Endodermal cell (in vitro differentiated cells): ENCODE data around the gene NFATC1. TPM values are rescaled to one million over a fixed set of nuclear protein-coding genes. Genes with fewer than 3 reads are reported as not detected.

Experiments
- DNase-seq: peaks from one replicate; pipeline ENCODE4 v3.0.0-alpha.2; 2017
- H3K27ac ChIP-seq: 2 replicates; pipeline ENCODE4 v1.5.1; 2013; ENCODE audit warnings: mild to moderate bottlenecking, low read depth, low read length, moderate library complexity
- H3K27me3 ChIP-seq: 2 replicates; pipeline ENCODE4 v1.6.1; 2013; ENCODE audit warnings: mild to moderate bottlenecking, low read length, moderate library complexity; ENCODE audit not compliant: insufficient read depth, control insufficient read depth, poor library complexity, severe bottlenecking
- H3K36me3 ChIP-seq: 2 replicates; pipeline ENCODE4 v1.7.0; 2013; ENCODE audit warnings: mild to moderate bottlenecking, low read length, moderate library complexity; ENCODE audit not compliant: control insufficient read depth, insufficient read depth
- H3K4me1 ChIP-seq: one replicate; pipeline ENCODE4 v1.7.0; 2013; ENCODE audit warnings: low read length; ENCODE audit not compliant: control insufficient read depth, insufficient read depth
- H3K4me3 ChIP-seq: 2 replicates; pipeline ENCODE4 v1.5.1; 2013; ENCODE audit warnings: mild to moderate bottlenecking, low read length, moderate library complexity
- H3K9ac ChIP-seq: 2 replicates; pipeline ENCODE4 v1.6.1; 2013; ENCODE audit warnings: mild to moderate bottlenecking, low read length, moderate library complexity; ENCODE audit not compliant: poor library complexity, severe bottlenecking; ENCODE audit errors: extremely low read depth
- H3K9me3 ChIP-seq: 2 replicates; pipeline ENCODE4 v1.6.1; 2013; ENCODE audit warnings: mild to moderate bottlenecking, low read length, moderate library complexity; ENCODE audit not compliant: control insufficient read depth
- H3K27ac Mint-ChIP-seq: 2 replicates; pipeline ENCODE4 v1.8.0; 2020; ENCODE audit warnings: mixed read lengths
- H3K27me3 Mint-ChIP-seq: 2 replicates; pipeline ENCODE4 v1.8.0; 2021; ENCODE audit warnings: mild to moderate bottlenecking, mixed read lengths; ENCODE audit not compliant: insufficient read depth
- H3K36me3 Mint-ChIP-seq: 2 replicates; pipeline ENCODE4 v1.8.0; 2020; ENCODE audit warnings: low read depth, mixed read lengths
- H3K4me1 Mint-ChIP-seq: 2 replicates; pipeline ENCODE4 v1.8.0; 2020; ENCODE audit warnings: mixed read lengths
- H3K4me3 Mint-ChIP-seq: 2 replicates; pipeline ENCODE4 v1.8.0; 2020; ENCODE audit warnings: mild to moderate bottlenecking, moderate library complexity, mixed read lengths
- H3K9me3 Mint-ChIP-seq: 2 replicates; pipeline ENCODE4 v1.8.0; 2020; ENCODE audit warnings: mild to moderate bottlenecking, mixed read lengths
- CTCF ChIP-seq: fragments of 200-600 bp; sonication (generic); conservative IDR thresholded peaks from 2 replicates; pipeline ENCODE4 v1.5.0; 2021; ENCODE audit warnings: antibody characterized with exemption, mild to moderate bottlenecking
- WGBS, 2 experiments: methylation state at CpG; one replicate each; pipeline versions ENCODE4 v1.1.5 to v1.1.7; 2013; ENCODE audit warnings: missing lambda C conversion rate in 2 of 2, mixed read lengths in 1 of 2; ENCODE audit not compliant: insufficient coverage in 1 of 2, insufficient read length in 1 of 2; 5-methylcytosine and 5-hydroxymethylcytosine counted together
- total RNA-seq, 2 donors: library from RNA; stranded (reverse); fragmentation: NEBNext Ultra II Directional in 1 of 2; extraction: Animal tissue kit (Norgen Biotek cat#: 25700) in 1 of 2; gene quantifications; 2 replicates in 1 of 2; 3 replicates in 1 of 2; pipeline ENCODE4 v1.2.1, GENCODE V29; 2021

The NFATC1 gene
- total RNA-seq, 2 donors from 2014 or later: 23.4 to 32.5 TPM

GRCh38 chr18:79520478-79521390 lies 125.0 kb downstream of the NFATC1 start:
- WGBS, 2 experiments: 91% methylated on average over 8 of the region's 9 CpGs; no CpG with 5 or more reads in 1 of the 2 experiments
- Histone ChIP-seq H3K27me3 (no peaks in the 10 kb centered on the region), H3K27ac (no peak overlapping the region), H3K4me1 (no peaks in the 10 kb centered on the region), H3K9ac (no peak overlapping the region), H3K9me3 (no peaks in the 10 kb centered on the region), H3K4me3 (no peak overlapping the region), H3K36me3 (no peaks in the 10 kb centered on the region)
- no peak for TF ChIP-seq CTCF
- Mint-ChIP-seq H3K36me3 (peaks cover 2% of the 10 kb centered on the region), H3K4me1 (peaks cover 15% of the 10 kb centered on the region), H3K9me3 (no peaks in the 10 kb centered on the region), H3K4me3 (no peak overlapping the region), H3K27me3 (no peaks in the 10 kb centered on the region), H3K27ac (no peak overlapping the region)
- peak; percentile 8 for DNase-seq

- no peaks in the 10 kb centered on the region for H3K9me3 Mint-ChIP-seq
- WGBS, 2 experiments: 97% methylated on average over 3 of the region's 9 CpGs; no CpG with 5 or more reads in 1 of the 2 experiments
Observed at GRCh38 chr18:79521416-79522205, 125.9 kb downstream of the NFATC1 start.

More at GRCh38 chr18:79521416-79522205, 125.9 kb downstream of the NFATC1 start:
- no peak overlapping the region for H3K4me3 ChIP-seq
- H3K4me1 Mint-ChIP-seq: peaks cover 18% of the 10 kb centered on the region
- no peak overlapping the region for H3K4me3 Mint-ChIP-seq
- H3K4me1 ChIP-seq: no peaks in the 10 kb centered on the region
- TF ChIP-seq CTCF: no peak
- no peaks in the 10 kb centered on the region for H3K9me3 ChIP-seq
- H3K36me3 ChIP-seq: no peaks in the 10 kb centered on the region
- no peaks in the 10 kb centered on the region for H3K27me3 Mint-ChIP-seq
- H3K27me3 ChIP-seq: no peaks in the 10 kb centered on the region
- H3K27ac ChIP-seq: no peak overlapping the region
- H3K9ac ChIP-seq: no peak overlapping the region
- H3K27ac Mint-ChIP-seq: no peak overlapping the region
- H3K36me3 Mint-ChIP-seq: peaks cover 2% of the 10 kb centered on the region
- DNase-seq: peak; percentile 14
